H9 (cell line): ENCODE data around the gene NEDD4L. TPM values are rescaled to one million over a fixed set of nuclear protein-coding genes. Genes with fewer than 3 reads are reported as not detected.

Experiments
- DNase-seq: peaks from one replicate; pipeline ENCODE4 v3.0.0-alpha.2; 2017
- H2AFZ ChIP-seq: one replicate; pipeline ENCODE4 v1.6.1; 2013; ENCODE audit warnings: mild to moderate bottlenecking, low read length, control low read depth, moderate library complexity
- H2AK5ac ChIP-seq: 2 replicates; pipeline ENCODE4 v1.6.1; 2013; ENCODE audit warnings: low read length, control low read depth, mixed read lengths; ENCODE audit not compliant: insufficient read length
- H2BK120ac ChIP-seq: one replicate; pipeline ENCODE4 v1.6.1; 2013; ENCODE audit warnings: low read depth, mild to moderate bottlenecking, low read length, control low read depth, inconsistent platforms; ENCODE audit not compliant: poor library complexity, severe bottlenecking
- H2BK12ac ChIP-seq: 2 replicates; pipeline ENCODE4 v1.6.1; 2013; ENCODE audit warnings: low read length, control low read depth, mixed read lengths, low read depth; ENCODE audit not compliant: insufficient read length
- H2BK15ac ChIP-seq: 2 replicates; pipeline ENCODE4 v1.6.1; 2013; ENCODE audit warnings: low read depth, low read length, control low read depth
- H2BK20ac ChIP-seq: one replicate; pipeline ENCODE4 v1.6.1; 2013; ENCODE audit warnings: low read depth, mild to moderate bottlenecking, low read length, control low read depth, inconsistent platforms; ENCODE audit not compliant: poor library complexity, severe bottlenecking
- H2BK5ac ChIP-seq: 2 replicates; pipeline ENCODE4 v1.6.1; 2013; ENCODE audit warnings: low read length, control low read depth, mixed read lengths; ENCODE audit not compliant: insufficient read length
- H3K14ac ChIP-seq: 2 replicates; pipeline ENCODE4 v1.6.1; 2013; ENCODE audit warnings: low read length, control low read depth; ENCODE audit not compliant: insufficient read depth
- H3K18ac ChIP-seq: 2 replicates; pipeline ENCODE4 v1.6.1; 2013; ENCODE audit warnings: low read depth, mild to moderate bottlenecking, mixed read lengths, low read length, control low read depth; ENCODE audit not compliant: insufficient read length
- H3K23ac ChIP-seq: 2 replicates; pipeline ENCODE4 v1.6.1; 2013; ENCODE audit warnings: low read length, control low read depth, mixed read lengths, low read depth; ENCODE audit not compliant: insufficient read length
- H3K23me2 ChIP-seq: 2 replicates; pipeline ENCODE4 v1.6.1; 2013; ENCODE audit warnings: low read depth, mild to moderate bottlenecking, mixed read lengths, low read length, control low read depth; ENCODE audit not compliant: insufficient read length, poor library complexity, severe bottlenecking
- H3K27ac ChIP-seq: 2 replicates; pipeline ENCODE4 v1.5.1; 2013; ENCODE audit warnings: low read length, control low read depth, mixed read lengths, low read depth; ENCODE audit not compliant: insufficient read length
- H3K27me3 ChIP-seq: 2 replicates; pipeline ENCODE4 v1.6.1; 2013; ENCODE audit warnings: low read length, control low read depth, inconsistent platforms; ENCODE audit not compliant: insufficient read depth
- H3K4ac ChIP-seq: 2 replicates; pipeline ENCODE4 v1.6.1; 2013; ENCODE audit warnings: low read depth, mild to moderate bottlenecking, control low read depth, inconsistent platforms, low read length, moderate library complexity
- H3K4me1 ChIP-seq: 2 replicates; pipeline ENCODE4 v1.6.1; 2013; ENCODE audit warnings: low read length, control low read depth, inconsistent platforms; ENCODE audit not compliant: insufficient read depth
- H3K4me2 ChIP-seq: 2 replicates; pipeline ENCODE4 v1.6.1; 2013; ENCODE audit warnings: low read length, control low read depth, mixed read lengths; ENCODE audit not compliant: insufficient read length, insufficient read depth
- H3K56ac ChIP-seq: 2 replicates; pipeline ENCODE4 v1.6.1; 2013; ENCODE audit warnings: low read depth, mild to moderate bottlenecking, mixed read lengths, low read length, control low read depth; ENCODE audit not compliant: insufficient read length
- H3K79me1 ChIP-seq: 2 replicates; pipeline ENCODE4 v1.6.1; 2013; ENCODE audit warnings: low read depth, mild to moderate bottlenecking, moderate library complexity, low read length, control low read depth, inconsistent platforms; ENCODE audit not compliant: insufficient read depth, poor library complexity, severe bottlenecking
- H3K79me2 ChIP-seq: 2 replicates; pipeline ENCODE4 v1.6.1; 2013; ENCODE audit warnings: low read length, control low read depth, inconsistent platforms; ENCODE audit not compliant: insufficient read depth
- H3K9ac ChIP-seq: 2 replicates; pipeline ENCODE4 v1.6.1; 2013; ENCODE audit warnings: low read length, control low read depth, mixed read lengths; ENCODE audit not compliant: insufficient read length; ENCODE audit errors: extremely low read depth
- H3K9me3 ChIP-seq: one replicate; pipeline ENCODE4 v1.6.1; 2013; ENCODE audit warnings: low read depth, low read length, inconsistent platforms; ENCODE audit not compliant: control insufficient read depth
- H3T11ph ChIP-seq: one replicate; pipeline ENCODE4 v1.6.1; 2013; ENCODE audit warnings: mild to moderate bottlenecking, low read length, control low read depth, inconsistent platforms
- H4K20me1 ChIP-seq: one replicate; pipeline ENCODE4 v1.6.1; 2013; ENCODE audit not compliant: control insufficient read depth, insufficient read length, insufficient read depth
- H4K5ac ChIP-seq: 2 replicates; pipeline ENCODE4 v1.6.1; 2013; ENCODE audit warnings: low read depth, mild to moderate bottlenecking, mixed read lengths, low read length, control low read depth; ENCODE audit not compliant: insufficient read length
- H4K8ac ChIP-seq: replicated peaks from 2 replicates; pipeline ENCODE4 v1.6.1; 2013; ENCODE audit warnings: low read length, control low read depth, mixed read lengths, low read depth; ENCODE audit not compliant: insufficient read length
- H4K91ac ChIP-seq: 2 replicates; pipeline ENCODE4 v1.6.1; 2013; ENCODE audit warnings: low read depth, mild to moderate bottlenecking, moderate library complexity, mixed read lengths, low read length, control low read depth; ENCODE audit not compliant: insufficient read length
- H3K27ac Mint-ChIP-seq, 3 experiments: 2 replicates in 2 of 3; 3 replicates in 1 of 3; pipeline ENCODE4 v1.8.0; 2020 to 2021; ENCODE audit warnings: mixed read lengths in 3 of 3, mild to moderate bottlenecking in 1 of 3, moderate library complexity in 1 of 3
- H3K27me3 Mint-ChIP-seq: 2 replicates; pipeline ENCODE4 v1.8.0; 2021; ENCODE audit warnings: low read depth, mild to moderate bottlenecking, moderate library complexity, mixed read lengths
- H3K36me3 Mint-ChIP-seq, 3 experiments: 2 replicates in 2 of 3; 3 replicates in 1 of 3; pipeline ENCODE4 v1.8.0; 2020 to 2021; ENCODE audit warnings: low read depth in 3 of 3, mixed read lengths in 3 of 3; ENCODE audit not compliant: insufficient read depth in 1 of 3
- H3K4me1 Mint-ChIP-seq, 2 experiments: 2 replicates each; pipeline ENCODE4 v1.8.0; 2020; ENCODE audit warnings: mixed read lengths in 2 of 2
- H3K4me3 Mint-ChIP-seq, 2 experiments: 2 replicates in 1 of 2; 3 replicates in 1 of 2; pipeline ENCODE4 v1.8.0; 2020 to 2021; ENCODE audit warnings: mild to moderate bottlenecking in 2 of 2, mixed read lengths in 2 of 2, moderate library complexity in 1 of 2
- H3K9me3 Mint-ChIP-seq, 2 experiments: 2 replicates in 1 of 2; 3 replicates in 1 of 2; pipeline ENCODE4 v1.8.0; 2020; ENCODE audit warnings: mild to moderate bottlenecking in 2 of 2, mixed read lengths in 2 of 2, moderate library complexity in 1 of 2
- CTCF ChIP-seq: fragments of 200-600 bp; sonication (generic); conservative IDR thresholded peaks from 3 replicates; pipeline ENCODE4 v1.8.0; 2021; ENCODE audit warnings: antibody characterized with exemption, mild to moderate bottlenecking
- WGBS: extraction: QIAGEN DNeasy Blood & Tissue Kit; methylation state at CpG from one replicate; pipeline ENCODE4 v1.1.7; 2013; ENCODE audit warnings: missing lambda C conversion rate, low lambda C conversion rate, mixed read lengths; ENCODE audit not compliant: insufficient read length; ENCODE audit errors: extremely low coverage; 5-methylcytosine and 5-hydroxymethylcytosine counted together
- total RNA-seq: library from RNA; stranded (reverse); gene quantifications from 2 replicates; pipeline ENCODE4 v1.2.1, GENCODE V29; 2021

The NEDD4L gene
- total RNA-seq, 1 experiment from 2014 or later, result 76.3 TPM

GRCh38 chr18:58310517-58310916, 266.5 kb downstream of the NEDD4L start:
- H4K20me1 ChIP-seq, result no peaks in the 10 kb centered on the region
- Mint-ChIP-seq H3K27me3 (no peaks in the 10 kb centered on the region), H3K4me1 (peaks cover 6 to 10% of the 10 kb centered on the region in 2 experiments), H3K36me3 (peaks cover 2 to 8% (median 5%) of the 10 kb centered on the region in 3 experiments; a peak in 4 of 7 replicates), H3K27ac (no peak overlapping the region; a peak in 1 of 7 replicates), H3K4me3 (no peak overlapping the region), H3K9me3 (peaks cover 0 to 5% of the 10 kb centered on the region in 2 experiments; a peak in 1 of 5 replicates)
- no peaks in the 10 kb centered on the region for H3K23me2 ChIP-seq
- no peaks in the 10 kb centered on the region for H3K79me1 ChIP-seq
- peaks cover 2% of the 10 kb centered on the region; the same call in 1 of the 2 replicates for H3K79me2 ChIP-seq
- no peak overlapping the region for H3K18ac ChIP-seq
- H3K14ac ChIP-seq, result no peak overlapping the region; the same call in 1 of the 2 replicates
- H3K56ac ChIP-seq, result no peak overlapping the region
- DNase-seq, result no peak
- peaks cover 2% of the 10 kb centered on the region for H3K9me3 ChIP-seq
- no peak overlapping the region for H3K4ac ChIP-seq
- H2BK20ac ChIP-seq, result no peak overlapping the region
- H3K27ac ChIP-seq, result no peak overlapping the region
- H4K8ac ChIP-seq, result no peak overlapping the region
- peaks cover 3% of the 10 kb centered on the region; the same call in 1 of the 2 replicates for H3K4me1 ChIP-seq
- no peak overlapping the region for H3K4me2 ChIP-seq
- H3T11ph ChIP-seq, result no peak overlapping the region
- no peak overlapping the region for H2AK5ac ChIP-seq
- H2BK120ac ChIP-seq, result no peak overlapping the region
- no peak overlapping the region for H2BK15ac ChIP-seq
- no peak overlapping the region for H4K5ac ChIP-seq
- H3K9ac ChIP-seq, result no peak overlapping the region
- TF ChIP-seq CTCF, result no peak
- H2AFZ ChIP-seq, result no peak overlapping the region
- no peaks in the 10 kb centered on the region for H3K27me3 ChIP-seq
- H2BK12ac ChIP-seq, result no peak overlapping the region
- no peak overlapping the region for H3K23ac ChIP-seq
- no peak overlapping the region for H4K91ac ChIP-seq
- WGBS, result no CpG with 5 or more reads among the region's 7 CpGs
- H2BK5ac ChIP-seq, result no peak overlapping the region
